WTC11 (cell line): ENCODE results near the gene UBE2D2. TPM values are rescaled to one million over a fixed set of nuclear protein-coding genes. Genes with fewer than 3 reads are reported as not detected.
A peak's percentile ranks its signal among the peaks of the same experiment; 100 is the strongest.

Experiments
- ATAC-seq: fragments of 200-7000 bp; cut with Tn5 transposase; 2 replicates; pipeline ENCODE4 v1.10.0; 2021; ENCODE audit warnings: mild to moderate bottlenecking, moderate library complexity
- CTCF ChIA-PET: fragments of 300-600 bp; sonication (Branson Sonifier 250); formaldehyde crosslinking; loops from one replicate; lab custom pipeline; 2021; ENCODE audit warnings: antibody characterized with exemption; lab: Charles Lee
- POLR2A ChIA-PET: fragments of 350-600 bp; sonication (Branson Sonifier 250); formaldehyde crosslinking; loops from one replicate; lab custom pipeline; 2021; ENCODE audit warnings: antibody characterized with exemption; lab: Charles Lee
- DNase-seq: peaks from one replicate; pipeline ENCODE4 v3.0.0; 2021; ENCODE audit warnings: low spot score
- H3K27ac Mint-ChIP-seq: 2 replicates; pipeline ENCODE4 v1.8.0; 2021; ENCODE audit warnings: mixed read lengths
- H3K27me3 Mint-ChIP-seq: 2 replicates; pipeline ENCODE4 v1.8.0; 2021; ENCODE audit warnings: low read depth, mild to moderate bottlenecking, moderate library complexity, mixed read lengths
- H3K36me3 Mint-ChIP-seq: 2 replicates; pipeline ENCODE4 v1.8.0; 2021; ENCODE audit warnings: mixed read lengths
- H3K4me1 Mint-ChIP-seq: 2 replicates; pipeline ENCODE4 v1.8.0; 2022; ENCODE audit warnings: mixed read lengths
- H3K4me3 Mint-ChIP-seq: 2 replicates; pipeline ENCODE4 v1.8.0; 2021; ENCODE audit warnings: mild to moderate bottlenecking, moderate library complexity, mixed read lengths
- H3K9me3 Mint-ChIP-seq: 2 replicates; pipeline ENCODE4 v1.8.0; 2021; ENCODE audit warnings: mixed read lengths
- CBFB ChIP-seq: sonication (generic); formaldehyde crosslinking; IDR thresholded peaks from 2 replicates; pipeline ENCODE4 v1.8.1; 2022; ENCODE audit warnings: mild to moderate bottlenecking, low read depth, missing genetic modification reagents
- CTCF ChIP-seq: fragments of 200-600 bp; IDR thresholded peaks from 2 replicates; pipeline ENCODE4 v1.8.0; 2022; ENCODE audit warnings: antibody characterized with exemption
- E2F5 ChIP-seq: sonication (generic); formaldehyde crosslinking; IDR thresholded peaks from 2 replicates; pipeline ENCODE4 v1.8.1; 2022; ENCODE audit warnings: mild to moderate bottlenecking, moderate library complexity, missing genetic modification reagents
- FOXP1 ChIP-seq: sonication (generic); formaldehyde crosslinking; IDR thresholded peaks from 2 replicates; pipeline ENCODE4 v1.8.0; 2022; ENCODE audit warnings: missing genetic modification reagents, mild to moderate bottlenecking, moderate library complexity, borderline replicate concordance
- FOXP4 ChIP-seq: sonication (generic); formaldehyde crosslinking; IDR thresholded peaks from 2 replicates; pipeline ENCODE4 v1.8.0; 2022; ENCODE audit warnings: mild to moderate bottlenecking, missing genetic modification reagents
- JAZF1 ChIP-seq: fragments of 250-450 bp; sonication (Bioruptor Pico); IDR thresholded peaks from 2 replicates; pipeline ENCODE4 v1.9.0; 2021; ENCODE audit warnings: moderate library complexity, mild to moderate bottlenecking, inconsistent platforms
- JUN ChIP-seq: sonication (generic); formaldehyde crosslinking; IDR thresholded peaks from 2 replicates; pipeline ENCODE4 v1.8.0; 2023; ENCODE audit warnings: mild to moderate bottlenecking, missing genetic modification reagents
- KAT7 ChIP-seq: sonication (generic); formaldehyde crosslinking; IDR thresholded peaks from 2 replicates; pipeline ENCODE4 v1.8.1; 2023; ENCODE audit warnings: missing genetic modification reagents, mild to moderate bottlenecking, borderline replicate concordance
- STAT6 ChIP-seq: sonication (generic); formaldehyde crosslinking; conservative IDR thresholded peaks from 2 replicates; pipeline ENCODE4 v1.8.1; 2023; ENCODE audit warnings: mild to moderate bottlenecking, low read depth, missing genetic modification reagents, moderate library complexity
- ZBTB21 ChIP-seq: sonication (generic); formaldehyde crosslinking; IDR thresholded peaks from 2 replicates; pipeline ENCODE4 v1.8.1; 2023; ENCODE audit warnings: mild to moderate bottlenecking, missing genetic modification reagents, borderline replicate concordance
- ZBTB43 ChIP-seq: sonication (generic); formaldehyde crosslinking; IDR thresholded peaks from 2 replicates; pipeline ENCODE4 v1.8.1; 2023; ENCODE audit warnings: mild to moderate bottlenecking, missing genetic modification reagents
- ZNF219 ChIP-seq: sonication (generic); formaldehyde crosslinking; IDR thresholded peaks from 2 replicates; pipeline ENCODE4 v1.8.0; 2023; ENCODE audit warnings: missing genetic modification reagents, mild to moderate bottlenecking, borderline replicate concordance
- ZNF232 ChIP-seq: sonication (generic); formaldehyde crosslinking; IDR thresholded peaks from 2 replicates; pipeline ENCODE4 v1.8.0; 2022; ENCODE audit warnings: mild to moderate bottlenecking, missing genetic modification reagents
- total RNA-seq: library from RNA; stranded (reverse); gene quantifications from 3 replicates; pipeline ENCODE4 v1.2.3, GENCODE V29; 2021
- TF ChIP-seq, protein P1 (sequence below): sonication (generic); formaldehyde crosslinking; IDR thresholded peaks from 2 replicates; pipeline ENCODE4 v1.8.0; 2022; ENCODE audit warnings: missing genetic modification reagents
- TF ChIP-seq, protein P2 (sequence below): fragments of 250-450 bp; sonication (Bioruptor Pico); IDR thresholded peaks from 2 replicates; pipeline ENCODE4 v2.1.2; 2022; ENCODE audit warnings: mild to moderate bottlenecking, moderate library complexity

Gene UBE2D2
- total RNA-seq, 1 experiment from 2014 or later = 183 TPM

DNA sequence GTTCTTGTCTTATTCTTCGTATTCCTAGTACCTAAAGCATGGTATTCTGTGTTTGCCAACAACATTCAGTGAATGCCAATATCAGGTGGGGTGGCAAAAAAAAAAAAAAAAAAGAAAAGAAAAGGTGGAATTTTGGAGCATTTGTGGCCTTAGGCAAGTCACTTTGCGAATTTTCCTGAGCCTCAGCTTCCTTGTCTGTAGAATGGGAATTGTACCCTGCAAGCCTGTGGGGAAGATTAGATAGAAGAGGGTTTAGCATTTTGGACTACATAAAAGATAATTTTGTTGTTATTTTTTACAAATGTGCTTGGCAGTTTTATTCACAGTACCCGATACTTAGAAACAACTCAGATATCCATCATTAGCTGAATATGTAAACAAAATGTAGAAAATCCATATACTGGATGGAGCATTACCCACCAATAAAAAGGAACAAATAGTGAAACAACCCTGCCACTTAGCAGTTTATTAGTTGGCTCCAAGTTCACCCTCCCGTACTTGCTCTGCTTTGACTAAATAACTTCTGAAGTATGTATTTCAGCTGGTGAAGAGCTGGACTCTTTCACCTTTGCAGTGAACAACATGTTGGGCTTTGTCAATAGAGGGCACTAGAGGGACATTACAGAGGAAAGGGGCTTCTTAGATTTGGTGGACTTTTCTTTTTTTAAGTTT is 13.6 kb downstream of the UBE2D2 start:
- H3K4me1 Mint-ChIP-seq = peaks cover 32% of the 10 kb centered on the region
- CTCF ChIA-PET = interaction anchor here (0.6 to 3.3 kb wide), 39 partner anchors 9 to 212 kb away, joined by 3 to 43 read pairs (median 4); partner anchors contain the start of genes DNAJC18 and UBE2D2
- POLR2A ChIA-PET = interaction anchor here (1.0 to 1.2 kb wide), 2 partner anchors 12 to 60 kb away, joined by 3 read pairs; no protein-coding TSS in a partner anchor
- DNase-seq (no peak), ATAC-seq (peak; percentile 74)
- H3K9me3 Mint-ChIP-seq = no peaks in the 10 kb centered on the region
- H3K27ac Mint-ChIP-seq = peak overlapping the region; percentile 96
- H3K4me3 Mint-ChIP-seq = no peak overlapping the region
- H3K27me3 Mint-ChIP-seq = no peaks in the 10 kb centered on the region
- TF ChIP-seq JAZF1 (CRISPR knock-in tag) = no peak
- TF ChIP-seq, protein P1, sequence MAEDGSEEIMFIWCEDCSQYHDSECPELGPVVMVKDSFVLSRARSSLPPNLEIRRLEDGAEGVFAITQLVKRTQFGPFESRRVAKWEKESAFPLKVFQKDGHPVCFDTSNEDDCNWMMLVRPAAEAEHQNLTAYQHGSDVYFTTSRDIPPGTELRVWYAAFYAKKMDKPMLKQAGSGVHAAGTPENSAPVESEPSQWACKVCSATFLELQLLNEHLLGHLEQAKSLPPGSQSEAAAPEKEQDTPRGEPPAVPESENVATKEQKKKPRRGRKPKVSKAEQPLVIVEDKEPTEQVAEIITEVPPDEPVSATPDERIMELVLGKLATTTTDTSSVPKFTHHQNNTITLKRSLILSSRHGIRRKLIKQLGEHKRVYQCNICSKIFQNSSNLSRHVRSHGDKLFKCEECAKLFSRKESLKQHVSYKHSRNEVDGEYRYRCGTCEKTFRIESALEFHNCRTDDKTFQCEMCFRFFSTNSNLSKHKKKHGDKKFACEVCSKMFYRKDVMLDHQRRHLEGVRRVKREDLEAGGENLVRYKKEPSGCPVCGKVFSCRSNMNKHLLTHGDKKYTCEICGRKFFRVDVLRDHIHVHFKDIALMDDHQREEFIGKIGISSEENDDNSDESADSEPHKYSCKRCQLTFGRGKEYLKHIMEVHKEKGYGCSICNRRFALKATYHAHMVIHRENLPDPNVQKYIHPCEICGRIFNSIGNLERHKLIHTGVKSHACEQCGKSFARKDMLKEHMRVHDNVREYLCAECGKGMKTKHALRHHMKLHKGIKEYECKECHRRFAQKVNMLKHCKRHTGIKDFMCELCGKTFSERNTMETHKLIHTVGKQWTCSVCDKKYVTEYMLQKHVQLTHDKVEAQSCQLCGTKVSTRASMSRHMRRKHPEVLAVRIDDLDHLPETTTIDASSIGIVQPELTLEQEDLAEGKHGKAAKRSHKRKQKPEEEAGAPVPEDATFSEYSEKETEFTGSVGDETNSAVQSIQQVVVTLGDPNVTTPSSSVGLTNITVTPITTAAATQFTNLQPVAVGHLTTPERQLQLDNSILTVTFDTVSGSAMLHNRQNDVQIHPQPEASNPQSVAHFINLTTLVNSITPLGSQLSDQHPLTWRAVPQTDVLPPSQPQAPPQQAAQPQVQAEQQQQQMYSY (CRISPR knock-in tag) = no peak
- no peak for TF ChIP-seq ZBTB43 (CRISPR knock-in tag)
- H3K36me3 Mint-ChIP-seq = peaks cover 2% of the 10 kb centered on the region

DNA sequence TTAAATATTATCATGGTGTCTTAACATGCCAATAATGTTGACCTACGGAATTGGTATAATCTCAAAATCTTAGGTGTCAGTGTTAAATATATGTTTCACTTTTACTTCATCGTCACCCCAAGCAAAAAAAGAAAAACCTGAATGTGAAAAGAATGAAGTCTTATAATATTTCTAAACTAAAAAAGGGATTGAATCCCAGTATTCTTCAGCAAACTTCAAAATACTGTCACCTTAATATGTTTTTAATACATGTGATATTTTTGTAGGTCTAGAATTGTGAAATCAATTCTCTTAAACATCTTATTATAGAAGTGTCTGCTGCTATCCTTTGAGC is 14.1 kb downstream of the UBE2D2 start:
- Mint-ChIP-seq H3K4me1 (peaks cover 32% of the 10 kb centered on the region), H3K4me3 (no peak overlapping the region), H3K27ac (peak overlapping the region; percentile 91; the same call in 1 of the 2 replicates), H3K9me3 (no peaks in the 10 kb centered on the region), H3K36me3 (no peaks in the 10 kb centered on the region; the same call in 1 of the 2 replicates), H3K27me3 (no peaks in the 10 kb centered on the region)
- CTCF ChIA-PET = interaction anchor here (0.7 to 3.3 kb wide), 29 partner anchors 12 to 212 kb away, joined by 3 to 43 read pairs (median 5); partner anchors contain the start of genes DNAJC18 and UBE2D2
- POLR2A ChIA-PET = interaction anchor here (0.5 to 1.2 kb wide), 3 partner anchors 12 to 91 kb away, joined by 3 to 4 read pairs (median 3); no protein-coding TSS in a partner anchor
- no peak for TF ChIP-seq FOXP1 (CRISPR knock-in tag)
- no peak for TF ChIP-seq E2F5 (CRISPR knock-in tag)
- no peak for TF ChIP-seq KAT7 (CRISPR knock-in tag)
- no peak for TF ChIP-seq ZNF219
- no peak for TF ChIP-seq ZNF232 (CRISPR knock-in tag)
- no peak for TF ChIP-seq JUN (CRISPR knock-in tag)
- no peak for TF ChIP-seq ZBTB21 (CRISPR knock-in tag)
- DNase-seq (no peak), ATAC-seq (no peak)

- ChIA-PET POLR2A (interaction anchor here (0.5 to 1.2 kb wide), 2 partner anchors 59 to 92 kb away, joined by 3 to 4 read pairs; no protein-coding TSS in a partner anchor), CTCF (interaction anchor here (1.1 to 3.3 kb wide), 6 partner anchors 13 to 62 kb away, joined by 3 to 43 read pairs (median 10); partner anchors contain the start of gene UBE2D2)
- H3K4me3 Mint-ChIP-seq = no peak overlapping the region
- peak overlapping the region; percentile 91 for H3K27ac Mint-ChIP-seq
- no peaks in the 10 kb centered on the region for H3K27me3 Mint-ChIP-seq
- no peak for DNase-seq
- H3K4me1 Mint-ChIP-seq = peaks cover 32% of the 10 kb centered on the region
- ATAC-seq = no peak
- H3K36me3 Mint-ChIP-seq = peaks cover 1% of the 10 kb centered on the region
- H3K9me3 Mint-ChIP-seq = no peaks in the 10 kb centered on the region
- TF ChIP-seq STAT6 (CRISPR knock-in tag) (no peak), CBFB (no peak), FOXP4 (CRISPR knock-in tag) (no peak), CTCF (no peak)
- TF ChIP-seq, protein P2, sequence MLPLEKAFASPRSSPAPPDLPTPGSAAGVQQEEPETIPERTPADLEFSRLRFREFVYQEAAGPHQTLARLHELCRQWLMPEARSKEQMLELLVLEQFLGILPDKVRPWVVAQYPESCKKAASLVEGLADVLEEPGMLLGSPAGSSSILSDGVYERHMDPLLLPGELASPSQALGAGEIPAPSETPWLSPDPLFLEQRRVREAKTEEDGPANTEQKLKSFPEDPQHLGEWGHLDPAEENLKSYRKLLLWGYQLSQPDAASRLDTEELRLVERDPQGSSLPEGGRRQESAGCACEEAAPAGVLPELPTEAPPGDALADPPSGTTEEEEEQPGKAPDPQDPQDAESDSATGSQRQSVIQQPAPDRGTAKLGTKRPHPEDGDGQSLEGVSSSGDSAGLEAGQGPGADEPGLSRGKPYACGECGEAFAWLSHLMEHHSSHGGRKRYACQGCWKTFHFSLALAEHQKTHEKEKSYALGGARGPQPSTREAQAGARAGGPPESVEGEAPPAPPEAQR (CRISPR knock-in tag) = no peak
Measured at GRCh38 chr5:139575751-139576150, 14.6 kb downstream of the UBE2D2 start.
